Heart left ventricle (tissue), 13 donors: Measurements from ENCODE around the gene PTPN13.

Experiments
- CTCF ChIP-seq, 12 donors: fragments of 200-600 bp; sonication (generic) in 4 of 12; IDR thresholded peaks; one replicate each; pipeline versions ENCODE4 v1.5.0 to v1.8.0; 2018 to 2022; ENCODE audit warnings: antibody characterized with exemption in 12 of 12, mild to moderate bottlenecking in 5 of 12
- POLR2A ChIP-seq, 2 donors: fragments of 450-650 bp; IDR thresholded peaks; one replicate each; pipeline ENCODE4 v1.6.1; 2017; ENCODE audit warnings: antibody characterized with exemption in 2 of 2, mild to moderate bottlenecking in 2 of 2, moderate library complexity in 2 of 2
- donor health status: ischemic (EF 13 %, LVEDD 7.1; RV severe dilation, severe dysfunction).
- donor health status: DM: no; HTN: yes; CAD: no.
- donor health status: DM: no; HTN: no; CAD: no.
- donor health status: ischemic (EF 25% LVEDD 6.9; RV normal size, moderate dysfunction).
- donor health status: ischemic (EF 25% LVEDD 5.7; RV mildly dilated, moderate dysfunction).
- donor health status: ischemic (EF 35%, LVEDD 5.7; RV mildly dilated, moderate dysfunction).
- donor health status: nonischemic (EF 11% LVEDD 7.7; RV severe dilation, severe dysfunction).
- donor health status: DM: yes; HTN: yes; CAD: no.
- donor health status: PGD.
- donor health status: ischemic (EF 29% LVEDD 5.4; RV normal size, mild dysfunction).
- donor health status: nonischemic (EF 23%, LVEDD 6.1; RV moderate dilation, normal function).

- no peak for TF ChIP-seq POLR2A (IDR thresholded peaks at IDR 0.05)
- TF ChIP-seq CTCF (IDR thresholded peaks at IDR 0.05), result no peak
Measured at GRCh38 chr4:86741846-86742245, 147.7 kb downstream of the PTPN13 start.
